HCT116 (cell line): ENCODE measurements around the gene F7. TPM values are rescaled to one million over a fixed set of nuclear protein-coding genes. Genes with fewer than 3 reads are reported as not detected.

Source experiments
- ATAC-seq: fragments of 200-7000 bp; cut with Tn5 transposase; 2 replicates; pipeline ENCODE4 v1.9.1; 2020; ENCODE audit warnings: mild to moderate bottlenecking, moderate library complexity
- BruUV-seq: library from RNA; stranded (reverse); fragments of 400-500 nt; replicated peaks from 2 replicates; lab custom pipeline; 2021; lab: Mats Ljungman, UMichigan
- CTCF ChIA-PET: fragments of 300-600 bp; sonication (Branson Sonifier 250); formaldehyde crosslinking; loops from one replicate; lab custom pipeline; 2021; ENCODE audit warnings: antibody characterized with exemption; lab: Charles Lee
- POLR2A ChIA-PET: fragments of 300-600, 350-600 bp; sonication (Branson Sonifier 250); formaldehyde crosslinking; loops from one replicate; lab custom pipeline; 2021; ENCODE audit warnings: antibody characterized with exemption; lab: Charles Lee
- RAD21 ChIA-PET, 2 experiments: fragments of 300-600 bp; sonication (Branson Sonifier 250); formaldehyde crosslinking; loops; one replicate each; lab custom pipeline; 2023; ENCODE audit warnings: low total read pairs in 2 of 2; ENCODE audit not compliant: uncharacterized antibody in 2 of 2, unreplicated experiment in 2 of 2, low non-redundant PET in 1 of 2; lab: Charles Lee
- DNase-seq: peaks from one replicate; pipeline ENCODE4 v3.0.0-alpha.2; 2010; ENCODE audit warnings: low read depth, low spot score
- H2AFZ ChIP-seq: fragments of 200-600 bp; shearing (Covaris generic), sonication (generic); 2 replicates; pipeline ENCODE4 v1.6.1; 2017; ENCODE audit warnings: low read depth, mixed run types, mixed read lengths, antibody characterized with exemption, low read length; ENCODE audit not compliant: poor library complexity, severe bottlenecking
- H3K27ac ChIP-seq: 2 replicates; pipeline ENCODE4 v1.5.1; 2012; ENCODE audit warnings: low read depth, low read length
- H3K27me3 ChIP-seq: fragments of 200-600 bp; sonication (generic); 2 replicates; pipeline ENCODE4 v1.6.1; 2016; ENCODE audit warnings: mixed run types, low read length, mixed read lengths; ENCODE audit not compliant: insufficient read depth
- H3K36me3 ChIP-seq, 2 experiments: fragments of 200-500 bp in 1 of 2; fragments of 200-600 bp in 1 of 2; sonication (Bioruptor generic) in 1 of 2; sonication (generic) in 1 of 2; 2 replicates each; pipeline versions ENCODE4 v1.5.1 to v1.6.1; 2014 to 2016; ENCODE audit warnings: low read length in 2 of 2, inconsistent platforms in 1 of 2, mixed read lengths in 1 of 2, mixed run types in 1 of 2; ENCODE audit not compliant: insufficient read depth in 2 of 2, control insufficient read depth in 1 of 2
- H3K4me1 ChIP-seq, 2 experiments: fragments of 200-600 bp in 1 of 2; sonication (generic) in 1 of 2; 2 replicates each; pipeline versions ENCODE4 v1.5.1 to v1.6.1; 2012 to 2017; ENCODE audit warnings: low read length in 2 of 2, inconsistent platforms in 1 of 2, mild to moderate bottlenecking in 1 of 2, mixed read lengths in 1 of 2, mixed run types in 1 of 2, moderate library complexity in 1 of 2; ENCODE audit not compliant: insufficient read depth in 2 of 2, control insufficient read depth in 1 of 2
- H3K4me2 ChIP-seq: fragments of 200-600 bp; sonication (generic); 2 replicates; pipeline ENCODE4 v1.6.1; 2017; ENCODE audit warnings: mixed run types, low read length, mixed read lengths
- H3K4me3 ChIP-seq, 2 experiments: fragments of 200-600 bp in 1 of 2; sonication (generic) in 1 of 2; replicated peaks in 1 of 2; 2 replicates each; pipeline ENCODE4 v1.5.1; 2011 to 2016; ENCODE audit warnings: low read length in 2 of 2, control low read depth in 1 of 2, low read depth in 1 of 2, mild to moderate bottlenecking in 1 of 2, mixed read lengths in 1 of 2, mixed run types in 1 of 2
- H3K79me2 ChIP-seq: fragments of 200-600 bp; sonication (generic); 2 replicates; pipeline ENCODE4 v1.6.1; 2017; ENCODE audit warnings: mild to moderate bottlenecking, mixed run types, low read length, moderate library complexity, mixed read lengths; ENCODE audit not compliant: insufficient read depth
- H3K9ac ChIP-seq: fragments of 200-600 bp; sonication (generic); 2 replicates; pipeline ENCODE4 v1.6.1; 2016; ENCODE audit warnings: low read length, mixed read lengths
- H3K9me2 ChIP-seq: fragments of 200-600 bp; sonication (generic), shearing (Covaris generic); 2 replicates; pipeline ENCODE4 v1.6.1; 2017; ENCODE audit warnings: mixed run types, mild to moderate bottlenecking, moderate library complexity; ENCODE audit not compliant: insufficient read depth
- H3K9me3 ChIP-seq, 2 experiments: fragments of 200-500 bp in 1 of 2; fragments of 200-600 bp in 1 of 2; sonication (Bioruptor generic) in 1 of 2; sonication (generic) in 1 of 2; 2 replicates each; pipeline ENCODE4 v1.6.1; 2014 to 2017; ENCODE audit warnings: low read length in 2 of 2, mixed read lengths in 2 of 2, inconsistent platforms in 1 of 2, low read depth in 1 of 2, mild to moderate bottlenecking in 1 of 2, mixed run types in 1 of 2, moderate library complexity in 1 of 2; ENCODE audit not compliant: control insufficient read depth in 1 of 2, insufficient read depth in 1 of 2
- H4K20me1 ChIP-seq: fragments of 200-600 bp; sonication (generic), shearing (Covaris generic); 2 replicates; pipeline ENCODE4 v1.6.1; 2017; ENCODE audit warnings: mixed run types, mild to moderate bottlenecking, moderate library complexity; ENCODE audit not compliant: insufficient read depth
- CBX3 ChIP-seq: IDR thresholded peaks from 2 replicates; pipeline ENCODE4 v1.6.1; 2012; ENCODE audit warnings: low read depth
- CEBPB ChIP-seq: IDR thresholded peaks from 2 replicates; pipeline ENCODE4 v1.6.1; 2012; ENCODE audit warnings: low read depth
- ELF1 ChIP-seq: IDR thresholded peaks from 2 replicates; pipeline ENCODE4 v1.6.1; 2012; ENCODE audit warnings: low read depth, borderline replicate concordance
- EZH2 ChIP-seq: fragments of 200-600 bp; sonication (generic); IDR thresholded peaks from 2 replicates; pipeline ENCODE4 v1.6.1; 2017; ENCODE audit warnings: antibody characterized with exemption, mixed run types
- EZH2phosphoT487 ChIP-seq: fragments of 200-600 bp; IDR thresholded peaks from 2 replicates; pipeline ENCODE4 v1.6.1; 2018; ENCODE audit warnings: antibody characterized with exemption, borderline replicate concordance
- FOSL1 ChIP-seq: IDR thresholded peaks from 2 replicates; pipeline ENCODE4 v1.6.1; 2012; ENCODE audit warnings: low read depth
- POLR2A ChIP-seq: IDR thresholded peaks from 2 replicates; pipeline ENCODE4 v1.7.0; 2011; ENCODE audit warnings: borderline replicate concordance; ENCODE audit not compliant: insufficient read depth, insufficient read length; ENCODE audit errors: extremely low read depth
- RAD21 ChIP-seq: IDR thresholded peaks from 2 replicates; pipeline ENCODE4 v1.6.1; 2012; ENCODE audit warnings: low read depth, mild to moderate bottlenecking
- SP1 ChIP-seq: IDR thresholded peaks from 2 replicates; pipeline ENCODE4 v1.6.1; 2012; ENCODE audit warnings: low read depth
- TCF7L2 ChIP-seq: IDR thresholded peaks from 2 replicates; pipeline ENCODE4 v1.7.0; 2011; ENCODE audit warnings: borderline replicate concordance, inconsistent platforms; ENCODE audit not compliant: insufficient read depth, insufficient read length; ENCODE audit errors: extremely low read depth
- YY1 ChIP-seq: IDR thresholded peaks from 2 replicates; pipeline ENCODE4 v1.6.1; 2011; ENCODE audit warnings: low read length, low read depth, moderate library complexity, mild to moderate bottlenecking; ENCODE audit not compliant: insufficient replicate concordance; ENCODE audit errors: extremely low read depth
- ZBTB33 ChIP-seq: IDR thresholded peaks from 2 replicates; pipeline ENCODE4 v1.6.1; 2011; ENCODE audit warnings: mild to moderate bottlenecking, low read length, moderate library complexity; ENCODE audit not compliant: insufficient replicate concordance; ENCODE audit errors: extremely low read depth
- ZFX ChIP-seq: fragments of 450-650 bp; IDR thresholded peaks from 2 replicates; pipeline ENCODE4 v1.6.1; 2017
- intact Hi-C: fragments of 100-400 bp; cut with micrococcal nuclease; formaldehyde crosslinking; loops from 2 replicates; pipeline ENCODE4 v1.10.0; 2022
- total RNA-seq: library from RNA; stranded (reverse); gene quantifications from one replicate; pipeline ENCODE4 v1.2.1, GENCODE V29; 2021; ENCODE audit not compliant: unreplicated experiment
- TF ChIP-seq, protein P1 (sequence below): IDR thresholded peaks from 2 replicates; pipeline ENCODE4 v1.6.1; 2012
- TF ChIP-seq, protein P2 (sequence below): IDR thresholded peaks from 2 replicates; pipeline ENCODE4 v1.6.1; 2012
- TF ChIP-seq, protein P3 (sequence below), 3 experiments: fragments of 200-600 bp in 1 of 3; sonication (generic) in 1 of 3; IDR thresholded peaks in 2 of 3; conservative IDR thresholded peaks in 1 of 3; 2 replicates each; pipeline ENCODE4 v1.5.1; 2012 to 2017; ENCODE audit warnings: low read depth in 2 of 3, low read length in 2 of 3, antibody characterized with exemption in 1 of 3, borderline replicate concordance in 1 of 3, control low read depth in 1 of 3, mild to moderate bottlenecking in 1 of 3, mixed read lengths in 1 of 3, mixed run types in 1 of 3, moderate library complexity in 1 of 3; ENCODE audit not compliant: insufficient read depth in 1 of 3

Gene F7
- total RNA-seq, 1 experiment from 2014 or later = not detected

DNA sequence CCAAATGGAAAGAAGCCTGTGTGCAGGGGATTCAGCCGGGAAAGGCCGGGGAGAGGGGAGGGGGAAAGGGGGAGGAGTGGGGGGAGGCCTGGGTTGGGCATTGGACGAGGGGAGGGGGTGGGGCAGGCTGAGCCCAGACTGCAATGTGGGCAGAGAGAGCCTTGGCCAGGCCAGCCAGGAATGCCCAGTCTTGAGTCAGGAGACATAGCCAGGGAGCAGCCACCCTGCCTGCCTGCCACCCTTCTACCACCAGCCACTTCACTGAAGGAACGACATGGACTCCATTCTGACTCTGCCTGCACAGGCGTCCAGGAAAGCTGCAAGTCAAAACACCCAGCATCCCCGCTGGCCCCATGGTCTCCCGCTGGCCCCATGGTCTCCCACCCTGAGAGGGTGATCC, 53.4 kb downstream of the F7 start:
- CTCF ChIA-PET = no interaction called here
- Histone ChIP-seq H3K9me2 (no peaks in the 10 kb centered on the region), H3K9ac (no peak overlapping the region), H3K4me3 (no peak overlapping the region), H3K27ac (no peak overlapping the region), H3K27me3 (peaks cover 3% of the 10 kb centered on the region; the same call in 1 of the 2 replicates), H3K36me3 (no peaks in the 10 kb centered on the region), H4K20me1 (no peaks in the 10 kb centered on the region)
- no peak for ATAC-seq
- DNase-seq = no peak
- no TSS peak for BruUV-seq
- POLR2A ChIA-PET = no interaction called here
- TF ChIP-seq EZH2phosphoT487 (no peak), YY1 (no peak), RAD21 (no peak), ZFX (no peak), CBX3 (no peak), SP1 (no peak), EZH2 (no peak), FOSL1 (no peak), CEBPB (no peak), TCF7L2 (no peak), ZBTB33 (no peak), ELF1 (no peak), POLR2A (no peak)
- TF ChIP-seq, protein P1, sequence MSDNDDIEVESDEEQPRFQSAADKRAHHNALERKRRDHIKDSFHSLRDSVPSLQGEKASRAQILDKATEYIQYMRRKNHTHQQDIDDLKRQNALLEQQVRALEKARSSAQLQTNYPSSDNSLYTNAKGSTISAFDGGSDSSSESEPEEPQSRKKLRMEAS = no peak
- TF ChIP-seq, protein P2, sequence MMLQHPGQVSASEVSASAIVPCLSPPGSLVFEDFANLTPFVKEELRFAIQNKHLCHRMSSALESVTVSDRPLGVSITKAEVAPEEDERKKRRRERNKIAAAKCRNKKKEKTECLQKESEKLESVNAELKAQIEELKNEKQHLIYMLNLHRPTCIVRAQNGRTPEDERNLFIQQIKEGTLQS = no peak
- TF ChIP-seq, protein P3, sequence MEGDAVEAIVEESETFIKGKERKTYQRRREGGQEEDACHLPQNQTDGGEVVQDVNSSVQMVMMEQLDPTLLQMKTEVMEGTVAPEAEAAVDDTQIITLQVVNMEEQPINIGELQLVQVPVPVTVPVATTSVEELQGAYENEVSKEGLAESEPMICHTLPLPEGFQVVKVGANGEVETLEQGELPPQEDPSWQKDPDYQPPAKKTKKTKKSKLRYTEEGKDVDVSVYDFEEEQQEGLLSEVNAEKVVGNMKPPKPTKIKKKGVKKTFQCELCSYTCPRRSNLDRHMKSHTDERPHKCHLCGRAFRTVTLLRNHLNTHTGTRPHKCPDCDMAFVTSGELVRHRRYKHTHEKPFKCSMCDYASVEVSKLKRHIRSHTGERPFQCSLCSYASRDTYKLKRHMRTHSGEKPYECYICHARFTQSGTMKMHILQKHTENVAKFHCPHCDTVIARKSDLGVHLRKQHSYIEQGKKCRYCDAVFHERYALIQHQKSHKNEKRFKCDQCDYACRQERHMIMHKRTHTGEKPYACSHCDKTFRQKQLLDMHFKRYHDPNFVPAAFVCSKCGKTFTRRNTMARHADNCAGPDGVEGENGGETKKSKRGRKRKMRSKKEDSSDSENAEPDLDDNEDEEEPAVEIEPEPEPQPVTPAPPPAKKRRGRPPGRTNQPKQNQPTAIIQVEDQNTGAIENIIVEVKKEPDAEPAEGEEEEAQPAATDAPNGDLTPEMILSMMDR (IDR thresholded peaks at IDR 0.05 in 2 of 3, conservative IDR thresholded peaks at IDR 0.05 in 1 of 3; ENCODE audit: borderline replicate concordance in 1 of 3, insufficient read depth in 1 of 3, low read depth in 2 of 3, low read length in 2 of 3) = no peak
- TF ChIP-seq, all 23 proteins: peak for 0
- H3K4me1 ChIP-seq = peaks cover 3 to 6% of the 10 kb centered on the region in 2 experiments; a peak in 3 of 4 replicates
- RAD21 ChIA-PET = no interaction called here
- peaks cover 0 to 5% of the 10 kb centered on the region in 2 experiments; a peak in 1 of 4 replicates for H3K9me3 ChIP-seq
- H3K79me2 ChIP-seq = no peaks in the 10 kb centered on the region
- H2AFZ ChIP-seq = no peak overlapping the region
- intact Hi-C loops = loop anchor here (10.0 kb wide), 1 partner anchor 74 kb away; no protein-coding TSS in a partner anchor
- no peak overlapping the region for H3K4me2 ChIP-seq
